Activated CD4-positive, alpha-beta T cell treated with anti-CD3 and anti-CD28 coated beads for 36 hours (primary cell): ENCODE measurements around the gene ACCS. TPM values are rescaled to one million over a fixed set of nuclear protein-coding genes. Genes with fewer than 3 reads are reported as not detected.

Experiments used
- ATAC-seq: fragments of 200-7000 bp; cut with Tn5 transposase; one replicate; pipeline ENCODE4 v1.10.0; 2021; ENCODE audit warnings: mild to moderate bottlenecking, moderate library complexity
- CTCF ChIA-PET: fragments of 350-600 bp; sonication (Branson Sonifier 250); formaldehyde crosslinking; loops from one replicate; lab custom pipeline; 2021; ENCODE audit warnings: antibody characterized with exemption; lab: Charles Lee
- POLR2A ChIA-PET: fragments of 350-600 bp; sonication (Branson Sonifier 250); formaldehyde crosslinking; loops from one replicate; lab custom pipeline; 2021; ENCODE audit warnings: antibody characterized with exemption, inconsistent platforms; lab: Charles Lee
- DNase-seq: peaks from one replicate; pipeline ENCODE4 v3.0.0-alpha.2; 2020
- H3K27ac Mint-ChIP-seq: one replicate; pipeline ENCODE4 v1.8.0; 2021; ENCODE audit warnings: mixed read lengths
- H3K27me3 Mint-ChIP-seq: one replicate; pipeline ENCODE4 v1.8.0; 2021; ENCODE audit warnings: mixed read lengths
- H3K36me3 Mint-ChIP-seq: one replicate; pipeline ENCODE4 v1.8.0; 2021; ENCODE audit warnings: low read depth, mixed read lengths
- H3K4me1 Mint-ChIP-seq: one replicate; pipeline ENCODE4 v1.8.0; 2021; ENCODE audit warnings: mixed read lengths
- H3K4me3 Mint-ChIP-seq: one replicate; pipeline ENCODE4 v1.8.0; 2021; ENCODE audit warnings: mild to moderate bottlenecking, moderate library complexity, mixed read lengths
- H3K9me3 Mint-ChIP-seq: one replicate; pipeline ENCODE4 v1.8.0; 2021; ENCODE audit warnings: low read depth, mixed read lengths
- intact Hi-C, 2 experiments: fragments of 100-400 bp; cut with DNase I in 1 of 2; cut with micrococcal nuclease in 1 of 2; formaldehyde crosslinking; loops; one replicate each; pipeline versions ENCODE4 v1.14.2 to v1.15.1; 2022 to 2024; cut with DNase I, micrococcal nuclease
- total RNA-seq, 2 experiments: library from RNA; stranded (reverse); gene quantifications; one replicate each; pipeline ENCODE4 v1.2.3, GENCODE V29; 2021

The ACCS gene
- total RNA-seq, 2 experiments from 2014 or later = 6.6 to 7.2 TPM

GRCh38 chr11:44071157-44071556, 5.1 kb downstream of the ACCS start:
- no peak for ATAC-seq
- no peak for DNase-seq
- no peak overlapping the region for H3K27ac Mint-ChIP-seq
- peaks cover 4% of the 10 kb centered on the region for H3K36me3 Mint-ChIP-seq
- no peaks in the 10 kb centered on the region for H3K27me3 Mint-ChIP-seq
- no peaks in the 10 kb centered on the region for H3K9me3 Mint-ChIP-seq
- ChIA-PET CTCF (interaction anchor here (0.9 to 9.6 kb wide), 5 partner anchors 13 to 187 kb away, joined by 3 to 74 read pairs (median 5); partner anchors contain the start of gene EXT2), POLR2A (no interaction called here)
- no peak overlapping the region for H3K4me3 Mint-ChIP-seq
- intact Hi-C loops = no loop called here
- H3K4me1 Mint-ChIP-seq = peaks cover 11% of the 10 kb centered on the region

- Mint-ChIP-seq H3K9me3 (no peaks in the 10 kb centered on the region), H3K4me1 (no peaks in the 10 kb centered on the region), H3K27me3 (no peaks in the 10 kb centered on the region), H3K4me3 (no peak overlapping the region), H3K27ac (no peak overlapping the region), H3K36me3 (peaks cover 4% of the 10 kb centered on the region)
- POLR2A ChIA-PET = no interaction called here
- ATAC-seq (no peak), DNase-seq (no peak)
- intact Hi-C loops = no loop called here
- CTCF ChIA-PET = interaction anchor here (0.7 to 9.6 kb wide), 3 partner anchors 10 to 192 kb away, joined by 3 to 74 read pairs (median 3); partner anchors contain the start of genes ALKBH3 and EXT2
These were observed 6.9 kb downstream of the ACCS start for GRCh38 chr11:44072757-44073658.

GRCh38 chr11:44078794-44079193, 12.7 kb downstream of the ACCS start:
- Mint-ChIP-seq H3K27me3 (no peaks in the 10 kb centered on the region), H3K36me3 (peaks cover under 1% of the 10 kb centered on the region), H3K27ac (no peak overlapping the region), H3K4me3 (no peak overlapping the region), H3K9me3 (no peaks in the 10 kb centered on the region), H3K4me1 (no peaks in the 10 kb centered on the region)
- ATAC-seq (no peak), DNase-seq (no peak)
- ChIA-PET CTCF (interaction anchor here (1.4 kb wide), 1 partner anchor 24 kb away, joined by 3 read pairs; no protein-coding TSS in a partner anchor), POLR2A (no interaction called here)
- intact Hi-C loops = no loop called here

- no peak for DNase-seq
- no peaks in the 10 kb centered on the region for H3K4me1 Mint-ChIP-seq
These were observed 13.3 kb downstream of the ACCS start for GRCh38 chr11:44079376-44079775.

GRCh38 chr11:44080951-44081350, 14.9 kb downstream of the ACCS start:
- Mint-ChIP-seq H3K4me1 (no peaks in the 10 kb centered on the region), H3K36me3 (peaks cover 11% of the 10 kb centered on the region), H3K27ac (no peak overlapping the region), H3K27me3 (no peaks in the 10 kb centered on the region), H3K4me3 (no peak overlapping the region), H3K9me3 (peaks cover 5% of the 10 kb centered on the region)
- POLR2A ChIA-PET = no interaction called here
- CTCF ChIA-PET = interaction anchor here (0.6 to 1.0 kb wide), 2 partner anchors 14 to 15 kb away, joined by 3 read pairs; partner anchors contain the start of genes ACCS and EXT2
- intact Hi-C loops = no loop called here
- ATAC-seq (no peak), DNase-seq (no peak)

More at GRCh38 chr11:44079376-44079775, 13.3 kb downstream of the ACCS start:
- no peaks in the 10 kb centered on the region for H3K9me3 Mint-ChIP-seq
- ChIA-PET POLR2A (no interaction called here), CTCF (no interaction called here)
- H3K27me3 Mint-ChIP-seq = no peaks in the 10 kb centered on the region
- H3K36me3 Mint-ChIP-seq = peaks cover 6% of the 10 kb centered on the region
- no peak for ATAC-seq
- intact Hi-C loops = no loop called here
- H3K27ac Mint-ChIP-seq = no peak overlapping the region
- no peak overlapping the region for H3K4me3 Mint-ChIP-seq

GRCh38 chr11:44082645-44083044, 16.6 kb downstream of the ACCS start:
- Mint-ChIP-seq H3K4me1 (no peaks in the 10 kb centered on the region), H3K27ac (no peak overlapping the region), H3K9me3 (peaks cover 5% of the 10 kb centered on the region), H3K27me3 (no peaks in the 10 kb centered on the region), H3K36me3 (peaks cover 11% of the 10 kb centered on the region), H3K4me3 (no peak overlapping the region)
- ATAC-seq (no peak), DNase-seq (no peak)
- intact Hi-C loops = no loop called here
- POLR2A ChIA-PET = no interaction called here
- CTCF ChIA-PET = interaction anchor here (2.0 kb wide), 1 partner anchor 12 kb away, joined by 6 read pairs; no protein-coding TSS in a partner anchor

- Mint-ChIP-seq H3K9me3 (peaks cover 5% of the 10 kb centered on the region), H3K27me3 (no peaks in the 10 kb centered on the region), H3K36me3 (peaks cover 11% of the 10 kb centered on the region), H3K4me1 (no peaks in the 10 kb centered on the region), H3K4me3 (no peak overlapping the region), H3K27ac (no peak overlapping the region)
- CTCF ChIA-PET = interaction anchor here (2.0 to 3.7 kb wide), 2 partner anchors 11 to 13 kb away, joined by 6 to 22 read pairs; partner anchors contain the start of gene EXT2
- no peak for ATAC-seq
- intact Hi-C loops = no loop called here
- no peak for DNase-seq
- POLR2A ChIA-PET = no interaction called here
These were observed 17.4 kb downstream of the ACCS start for GRCh38 chr11:44083433-44083832.

- H3K4me3 Mint-ChIP-seq = no peak overlapping the region
- no peaks in the 10 kb centered on the region for H3K4me1 Mint-ChIP-seq
- no peaks in the 10 kb centered on the region for H3K27me3 Mint-ChIP-seq
- ChIA-PET CTCF (interaction anchor here (0.7 to 3.7 kb wide), 3 partner anchors 11 to 113 kb away, joined by 3 to 22 read pairs (median 6); partner anchors contain the start of gene EXT2), POLR2A (no interaction called here)
- ATAC-seq (no peak), DNase-seq (no peak)
- intact Hi-C loops = no loop called here
- H3K36me3 Mint-ChIP-seq = peaks cover 11% of the 10 kb centered on the region
- H3K27ac Mint-ChIP-seq = no peak overlapping the region
- H3K9me3 Mint-ChIP-seq = peaks cover 5% of the 10 kb centered on the region
These were observed 17.8 kb downstream of the ACCS start for GRCh38 chr11:44083906-44084305.

GRCh38 chr11:44085330-44085729, 19.3 kb downstream of the ACCS start:
- H3K4me3 Mint-ChIP-seq = no peak overlapping the region
- POLR2A ChIA-PET = no interaction called here
- intact Hi-C loops = no loop called here
- no peaks in the 10 kb centered on the region for H3K4me1 Mint-ChIP-seq
- no peak overlapping the region for H3K27ac Mint-ChIP-seq
- H3K36me3 Mint-ChIP-seq = peaks cover 11% of the 10 kb centered on the region
- ATAC-seq (no peak), DNase-seq (no peak)
- no peaks in the 10 kb centered on the region for H3K27me3 Mint-ChIP-seq
- peaks cover 5% of the 10 kb centered on the region for H3K9me3 Mint-ChIP-seq
- CTCF ChIA-PET = interaction anchor here (0.6 to 3.7 kb wide), 5 partner anchors 10 to 788 kb away, joined by 3 to 22 read pairs (median 4); partner anchors contain the start of gene EXT2

- intact Hi-C loops = no loop called here
- H3K9me3 Mint-ChIP-seq = peaks cover 5% of the 10 kb centered on the region
- ChIA-PET CTCF (interaction anchor here (0.7 kb wide), 1 partner anchor 51 kb away, joined by 4 read pairs; no protein-coding TSS in a partner anchor), POLR2A (no interaction called here)
- no peak overlapping the region for H3K27ac Mint-ChIP-seq
- H3K4me3 Mint-ChIP-seq = no peak overlapping the region
- H3K27me3 Mint-ChIP-seq = no peaks in the 10 kb centered on the region
- ATAC-seq (peak; percentile 39), DNase-seq (no peak)
- H3K36me3 Mint-ChIP-seq = peaks cover 11% of the 10 kb centered on the region
- no peaks in the 10 kb centered on the region for H3K4me1 Mint-ChIP-seq
These were observed 22.3 kb downstream of the ACCS start for GRCh38 chr11:44088377-44088776.

- Mint-ChIP-seq H3K9me3 (peaks cover 5% of the 10 kb centered on the region), H3K27ac (no peak overlapping the region), H3K4me1 (no peaks in the 10 kb centered on the region), H3K36me3 (peaks cover 9% of the 10 kb centered on the region), H3K27me3 (no peaks in the 10 kb centered on the region), H3K4me3 (no peak overlapping the region)
- ChIA-PET CTCF (interaction anchor here (0.7 to 7.2 kb wide), 2 partner anchors 18 to 113 kb away, joined by 3 to 74 read pairs; no protein-coding TSS in a partner anchor), POLR2A (no interaction called here)
- intact Hi-C loops = no loop called here
- DNase-seq (no peak), ATAC-seq (no peak)
These were observed 22.8 kb downstream of the ACCS start for GRCh38 chr11:44088871-44089270.
